ENCODE measurements around the gene COQ7.

The COQ7 gene

DNA sequence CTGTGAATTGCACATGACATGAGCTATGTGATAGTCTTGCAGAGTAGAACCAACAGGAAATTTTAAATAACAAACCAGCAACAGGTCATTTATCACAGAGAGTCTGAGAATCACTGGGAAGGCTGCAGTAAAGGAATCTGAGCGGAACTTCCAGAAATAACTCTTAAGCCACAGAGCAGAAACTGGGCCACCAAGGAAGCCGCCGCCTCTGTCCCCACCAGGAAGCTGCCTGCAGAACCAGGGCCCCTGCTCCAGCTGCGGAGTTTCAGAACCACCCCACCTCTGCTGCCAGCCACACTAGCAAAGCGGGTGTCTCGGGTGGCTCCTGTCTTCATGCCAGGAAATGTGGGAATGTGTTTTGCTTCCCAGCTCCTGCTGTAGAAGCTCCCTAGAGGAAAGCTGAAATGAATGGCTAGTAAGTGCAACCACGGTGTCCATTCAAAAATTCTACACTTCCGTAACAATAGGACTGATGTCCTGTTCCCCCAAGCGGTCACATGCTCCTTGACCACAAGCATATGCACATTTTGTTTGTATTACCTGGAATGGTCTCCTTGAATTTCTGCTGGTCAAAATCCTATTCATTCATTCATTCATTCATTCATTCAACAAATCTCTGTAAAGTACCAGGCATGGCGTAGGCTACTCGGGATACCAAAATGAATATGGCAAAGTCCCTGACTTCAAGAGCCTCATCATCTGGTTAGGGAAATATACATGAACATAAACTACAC, 38.6 kb downstream of the COQ7 start:
- TF ChIP-seq, protein P1, sequence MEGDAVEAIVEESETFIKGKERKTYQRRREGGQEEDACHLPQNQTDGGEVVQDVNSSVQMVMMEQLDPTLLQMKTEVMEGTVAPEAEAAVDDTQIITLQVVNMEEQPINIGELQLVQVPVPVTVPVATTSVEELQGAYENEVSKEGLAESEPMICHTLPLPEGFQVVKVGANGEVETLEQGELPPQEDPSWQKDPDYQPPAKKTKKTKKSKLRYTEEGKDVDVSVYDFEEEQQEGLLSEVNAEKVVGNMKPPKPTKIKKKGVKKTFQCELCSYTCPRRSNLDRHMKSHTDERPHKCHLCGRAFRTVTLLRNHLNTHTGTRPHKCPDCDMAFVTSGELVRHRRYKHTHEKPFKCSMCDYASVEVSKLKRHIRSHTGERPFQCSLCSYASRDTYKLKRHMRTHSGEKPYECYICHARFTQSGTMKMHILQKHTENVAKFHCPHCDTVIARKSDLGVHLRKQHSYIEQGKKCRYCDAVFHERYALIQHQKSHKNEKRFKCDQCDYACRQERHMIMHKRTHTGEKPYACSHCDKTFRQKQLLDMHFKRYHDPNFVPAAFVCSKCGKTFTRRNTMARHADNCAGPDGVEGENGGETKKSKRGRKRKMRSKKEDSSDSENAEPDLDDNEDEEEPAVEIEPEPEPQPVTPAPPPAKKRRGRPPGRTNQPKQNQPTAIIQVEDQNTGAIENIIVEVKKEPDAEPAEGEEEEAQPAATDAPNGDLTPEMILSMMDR (IDR thresholded peaks at IDR 0.05; ENCODE audit: low read depth, low read length) = no peak
- no peaks in the 10 kb centered on the region for H3K36me3 ChIP-seq
- no peaks in the 10 kb centered on the region for H3K4me1 ChIP-seq
- no peaks in the 10 kb centered on the region for H3K27me3 ChIP-seq
- H3K4me3 ChIP-seq (ENCODE audit: low read depth, low read length) = no peak overlapping the region
- no peaks in the 10 kb centered on the region for H3K9me3 ChIP-seq
- DNase-seq = no peak

DNA sequence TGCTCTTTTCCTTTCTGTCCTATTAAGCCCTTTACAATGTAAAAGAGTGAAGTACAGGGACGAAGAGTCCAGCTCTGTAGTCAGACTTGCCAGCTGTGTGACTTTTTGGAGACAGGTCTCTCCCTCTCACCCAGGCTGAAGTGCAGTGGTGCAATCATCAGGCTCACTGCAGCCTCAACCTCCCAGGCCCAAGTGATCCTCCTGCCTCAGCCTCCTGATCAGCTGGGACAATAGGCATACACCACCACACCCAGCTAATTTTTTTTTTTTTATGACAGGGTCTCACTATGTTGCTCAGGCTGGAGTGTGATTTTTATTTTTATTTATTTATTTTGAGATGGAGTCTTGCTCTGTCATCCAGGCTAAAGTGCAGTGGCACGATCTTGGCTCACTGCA, 39.2 kb downstream of the COQ7 start:
- no peaks in the 10 kb centered on the region for H3K4me1 ChIP-seq
- TF ChIP-seq, protein P1 (IDR thresholded peaks at IDR 0.05; ENCODE audit: low read depth, low read length) = no peak
- H3K27me3 ChIP-seq = no peaks in the 10 kb centered on the region
- no peak overlapping the region for H3K4me3 ChIP-seq (ENCODE audit: low read depth, low read length)
- DNase-seq = no peak
- H3K9me3 ChIP-seq = no peaks in the 10 kb centered on the region
- no peaks in the 10 kb centered on the region for H3K36me3 ChIP-seq

DNA sequence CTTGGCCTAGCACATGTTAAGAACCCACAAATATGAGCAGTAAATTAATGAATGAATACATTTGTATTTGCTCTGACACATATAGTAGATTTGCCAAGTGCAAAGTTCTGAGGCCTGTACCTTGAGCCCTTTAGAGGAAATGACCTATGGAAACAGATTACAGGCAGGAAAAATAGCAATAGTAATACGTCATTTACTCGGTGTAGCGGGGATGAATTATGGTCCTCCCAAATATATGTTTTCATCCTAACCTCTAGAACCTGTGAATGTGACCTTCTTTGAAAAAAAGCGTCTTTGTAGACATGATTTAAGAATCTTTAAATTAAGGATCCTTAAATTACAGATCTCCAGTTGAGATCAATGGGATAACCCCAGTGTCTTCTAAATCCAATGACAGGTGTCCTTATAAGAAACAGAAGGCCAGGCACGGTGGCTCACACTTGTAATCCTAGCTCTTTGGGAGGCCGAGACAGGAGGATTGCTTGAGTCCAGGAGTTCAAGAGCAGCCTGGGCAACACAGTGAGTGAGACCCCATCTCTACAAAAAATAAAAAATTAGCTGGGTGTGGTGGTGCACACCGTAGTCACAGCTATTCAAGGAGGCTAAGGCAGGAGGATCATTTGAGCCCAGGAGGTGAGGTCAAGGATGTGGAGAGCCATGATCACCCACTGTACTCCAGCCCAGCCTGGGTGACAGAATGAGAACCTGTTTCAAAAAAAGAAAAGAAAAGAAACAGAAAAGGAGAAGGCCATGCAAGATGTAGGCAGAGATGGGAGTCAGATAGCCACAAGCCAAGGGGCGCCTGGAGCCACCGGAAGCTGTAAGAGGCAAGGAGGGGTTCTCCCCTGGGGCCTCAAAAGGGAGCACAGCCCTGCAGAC, 41.2 kb downstream of the COQ7 start:
- Histone ChIP-seq H3K4me1 (no peaks in the 10 kb centered on the region), H3K36me3 (no peaks in the 10 kb centered on the region), H3K27me3 (peaks cover 4% of the 10 kb centered on the region), H3K4me3 (ENCODE audit: low read depth, low read length) (no peak overlapping the region), H3K9me3 (no peaks in the 10 kb centered on the region)
- TF ChIP-seq, protein P1 (IDR thresholded peaks at IDR 0.05; ENCODE audit: low read depth, low read length) = no peak
- DNase-seq = no peak

DNA sequence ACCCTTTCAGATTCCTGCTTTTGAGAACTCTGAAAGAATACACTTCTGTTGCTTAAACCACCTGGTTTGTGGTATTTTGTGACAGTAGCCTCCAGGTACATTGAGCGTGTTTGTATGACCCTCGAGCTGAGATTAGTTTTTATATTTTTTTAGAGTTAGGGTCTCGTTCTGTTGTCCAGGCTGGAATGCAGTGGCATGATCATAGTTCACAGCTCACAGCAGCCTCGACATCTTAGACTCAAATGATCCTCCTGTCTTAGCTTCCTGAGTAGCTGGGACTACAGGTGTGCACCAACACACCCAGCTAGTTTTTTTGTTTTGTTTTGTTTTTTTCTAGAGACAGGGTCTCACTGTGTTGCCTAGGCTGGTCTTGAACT, 41.9 kb downstream of the COQ7 start:
- Histone ChIP-seq H3K36me3 (no peaks in the 10 kb centered on the region), H3K4me3 (ENCODE audit: low read depth, low read length) (no peak overlapping the region), H3K4me1 (no peaks in the 10 kb centered on the region), H3K9me3 (no peaks in the 10 kb centered on the region), H3K27me3 (peaks cover 10% of the 10 kb centered on the region)
- no peak for DNase-seq
- TF ChIP-seq, protein P1 (IDR thresholded peaks at IDR 0.05; ENCODE audit: low read depth, low read length) = no peak

DNA sequence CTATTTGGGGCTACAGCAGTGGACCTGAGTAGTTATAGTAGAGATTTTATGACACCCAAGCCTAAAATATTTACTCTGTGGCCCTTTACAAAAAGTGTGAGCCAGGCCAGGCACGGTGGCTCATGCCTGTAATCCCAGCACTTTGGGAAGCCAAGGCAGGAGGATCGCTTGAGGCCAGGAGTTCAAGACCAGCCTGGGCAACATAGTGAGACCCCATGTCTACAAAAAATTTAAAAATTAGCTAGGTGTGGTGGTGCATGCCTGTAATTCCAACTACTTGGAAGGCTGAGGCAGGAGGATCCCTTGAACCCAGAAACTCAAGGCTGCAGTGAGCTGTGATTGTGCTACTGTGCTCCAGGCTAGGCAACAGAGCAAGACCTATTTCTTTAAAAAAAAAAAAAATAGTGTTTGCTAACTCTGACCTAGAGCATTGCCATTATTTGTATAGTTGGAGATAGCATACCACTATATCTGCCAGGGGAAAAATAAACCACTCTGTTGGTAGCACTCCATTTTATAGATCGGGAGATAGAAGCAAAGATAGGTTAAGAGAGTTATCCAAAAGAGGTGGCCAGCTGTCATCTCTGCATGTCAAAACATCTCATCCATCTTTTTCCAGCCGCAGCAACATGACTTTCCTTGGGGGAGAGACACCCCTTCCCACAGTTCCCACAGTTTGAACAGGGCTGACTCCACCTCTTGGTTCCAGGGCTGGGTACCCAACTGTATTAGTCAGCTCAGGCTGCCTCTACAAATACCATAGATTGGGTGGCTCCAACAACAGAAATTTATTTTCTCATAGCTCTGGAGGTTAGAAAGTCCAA, 43.3 kb downstream of the COQ7 start:
- Histone ChIP-seq H3K27me3 (peaks cover 17% of the 10 kb centered on the region), H3K9me3 (no peaks in the 10 kb centered on the region), H3K4me3 (ENCODE audit: low read depth, low read length) (no peak overlapping the region), H3K36me3 (no peaks in the 10 kb centered on the region), H3K4me1 (no peaks in the 10 kb centered on the region)
- DNase-seq = no peak
- TF ChIP-seq, protein P1 (IDR thresholded peaks at IDR 0.05; ENCODE audit: low read depth, low read length) = no peak
